ENCODE measurements around the gene MYH1.

DNA sequence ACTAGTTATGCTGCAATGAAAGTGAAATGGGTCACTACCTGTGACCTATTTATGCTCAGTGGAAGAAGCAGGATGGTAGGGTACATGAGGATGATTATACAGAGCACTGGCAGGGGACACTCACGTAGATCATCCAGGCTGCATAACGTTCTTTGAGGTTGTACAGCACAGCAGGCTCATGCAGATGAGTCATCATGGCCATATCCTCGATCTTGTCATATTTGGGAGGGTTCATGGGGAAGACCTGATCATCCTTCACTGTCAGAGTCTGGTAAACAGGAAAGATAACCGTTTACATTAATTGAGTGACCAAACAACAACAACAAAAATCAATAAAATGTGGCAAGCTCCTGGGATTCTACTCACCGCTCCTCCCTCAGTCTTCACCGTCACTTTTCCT is 29.0 kb upstream of the MYH1 start:
- TF ChIP-seq, protein P1, sequence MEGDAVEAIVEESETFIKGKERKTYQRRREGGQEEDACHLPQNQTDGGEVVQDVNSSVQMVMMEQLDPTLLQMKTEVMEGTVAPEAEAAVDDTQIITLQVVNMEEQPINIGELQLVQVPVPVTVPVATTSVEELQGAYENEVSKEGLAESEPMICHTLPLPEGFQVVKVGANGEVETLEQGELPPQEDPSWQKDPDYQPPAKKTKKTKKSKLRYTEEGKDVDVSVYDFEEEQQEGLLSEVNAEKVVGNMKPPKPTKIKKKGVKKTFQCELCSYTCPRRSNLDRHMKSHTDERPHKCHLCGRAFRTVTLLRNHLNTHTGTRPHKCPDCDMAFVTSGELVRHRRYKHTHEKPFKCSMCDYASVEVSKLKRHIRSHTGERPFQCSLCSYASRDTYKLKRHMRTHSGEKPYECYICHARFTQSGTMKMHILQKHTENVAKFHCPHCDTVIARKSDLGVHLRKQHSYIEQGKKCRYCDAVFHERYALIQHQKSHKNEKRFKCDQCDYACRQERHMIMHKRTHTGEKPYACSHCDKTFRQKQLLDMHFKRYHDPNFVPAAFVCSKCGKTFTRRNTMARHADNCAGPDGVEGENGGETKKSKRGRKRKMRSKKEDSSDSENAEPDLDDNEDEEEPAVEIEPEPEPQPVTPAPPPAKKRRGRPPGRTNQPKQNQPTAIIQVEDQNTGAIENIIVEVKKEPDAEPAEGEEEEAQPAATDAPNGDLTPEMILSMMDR (conservative IDR thresholded peaks at IDR 0.05; ENCODE audit: low read length): no peak
- no peak for TF ChIP-seq EZH2phosphoT487 (IDR thresholded peaks at IDR 0.05; ENCODE audit: borderline replicate concordance)

All from Loucy (cell line).